Activated CD4-positive, CD25-positive, alpha-beta regulatory T cell treated with anti-CD3 and anti-CD28 coated beads, Interleukin-2, amount 50 U/mL, for 16 hours (primary cell): Measurements from ENCODE around the gene RAI1.

Experiments
- DNase-seq: peaks from one replicate; pipeline ENCODE4 v3.0.0-alpha.2; 2020; ENCODE audit warnings: low read depth, low spot score

RAI1 gene

DNA sequence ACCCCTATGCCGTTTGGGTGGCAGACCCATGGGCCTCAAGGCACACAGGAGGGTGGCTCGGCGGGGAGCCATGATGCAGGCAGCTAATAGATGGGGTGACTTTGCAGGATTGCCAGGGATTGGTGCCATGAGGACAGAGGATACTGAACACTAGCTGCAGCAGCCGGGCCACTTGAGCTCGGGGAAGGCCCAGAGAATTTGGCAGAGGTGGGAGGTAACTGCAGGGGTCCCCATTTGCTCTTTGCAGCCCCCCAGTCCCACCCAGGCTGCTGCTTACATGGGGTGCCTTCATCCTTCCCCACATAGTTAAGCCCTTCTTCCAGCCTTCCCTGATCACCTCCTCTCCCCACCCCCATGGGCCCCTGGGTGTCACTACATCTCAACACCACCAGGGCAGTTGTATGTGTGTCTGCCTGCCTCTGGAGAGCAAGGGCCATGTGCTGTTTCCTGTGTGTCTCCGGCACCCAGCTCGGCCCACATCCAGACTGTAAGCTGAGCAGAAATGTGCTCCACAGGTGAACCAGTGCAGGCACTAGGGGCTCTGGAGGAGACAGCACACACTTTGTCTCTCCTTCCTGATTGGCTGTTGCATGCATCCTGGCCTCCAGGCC lies 103.5 kb downstream of the RAI1 start:
- DNase-seq = no peak

- no peak for DNase-seq
Measured at GRCh38 chr17:17785407-17785806, 104.1 kb downstream of the RAI1 start.

- DNase-seq = no peak
Measured at GRCh38 chr17:17786998-17787397, 105.7 kb downstream of the RAI1 start.

GRCh38 chr17:17787568-17787967 lies 106.3 kb downstream of the RAI1 start:
- DNase-seq = no peak

- DNase-seq = no peak
Measured at GRCh38 chr17:17788967-17789366, 107.7 kb downstream of the RAI1 start.

GRCh38 chr17:17789410-17789809 lies 108.2 kb downstream of the RAI1 start:
- no peak for DNase-seq

DNA sequence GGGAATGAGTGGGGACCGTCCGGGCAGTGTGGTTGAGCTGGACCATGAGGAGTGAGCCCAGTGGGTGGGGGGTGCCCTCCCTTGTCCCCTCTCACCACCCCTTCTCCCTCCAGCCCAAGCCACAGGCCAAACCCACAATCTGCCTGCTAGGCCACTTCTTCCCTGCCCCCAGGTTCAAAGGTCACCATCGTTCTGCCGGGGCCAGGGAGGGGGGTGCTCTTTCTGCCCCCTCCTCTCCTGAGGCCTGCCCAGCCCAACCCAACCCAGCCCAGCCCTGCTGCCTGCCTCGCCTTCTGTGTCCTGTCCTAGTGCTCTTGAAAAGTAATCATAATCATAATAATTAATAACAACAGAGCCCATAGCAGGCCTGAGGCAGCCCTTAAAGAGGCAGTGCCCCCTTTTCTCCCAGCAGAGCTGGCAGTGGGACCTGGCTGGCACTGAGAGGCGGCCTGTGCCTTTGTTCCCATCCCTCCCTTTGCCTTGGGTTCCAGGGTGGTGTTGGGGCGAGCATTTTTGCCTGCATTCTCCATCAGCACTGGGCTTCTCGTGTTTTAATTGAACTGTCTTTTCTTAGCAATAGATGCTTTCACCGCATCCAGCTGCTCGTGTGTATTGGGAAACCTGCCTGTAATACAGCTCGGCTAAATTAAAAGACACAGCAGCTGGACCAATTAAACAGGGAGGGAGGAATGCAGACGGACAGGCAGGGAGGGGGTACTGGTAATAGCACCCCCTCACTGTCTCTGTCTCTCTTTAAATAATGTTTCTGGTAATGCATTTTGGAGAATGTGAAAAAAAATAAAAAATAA lies 108.8 kb downstream of the RAI1 start:
- no peak for DNase-seq

DNA sequence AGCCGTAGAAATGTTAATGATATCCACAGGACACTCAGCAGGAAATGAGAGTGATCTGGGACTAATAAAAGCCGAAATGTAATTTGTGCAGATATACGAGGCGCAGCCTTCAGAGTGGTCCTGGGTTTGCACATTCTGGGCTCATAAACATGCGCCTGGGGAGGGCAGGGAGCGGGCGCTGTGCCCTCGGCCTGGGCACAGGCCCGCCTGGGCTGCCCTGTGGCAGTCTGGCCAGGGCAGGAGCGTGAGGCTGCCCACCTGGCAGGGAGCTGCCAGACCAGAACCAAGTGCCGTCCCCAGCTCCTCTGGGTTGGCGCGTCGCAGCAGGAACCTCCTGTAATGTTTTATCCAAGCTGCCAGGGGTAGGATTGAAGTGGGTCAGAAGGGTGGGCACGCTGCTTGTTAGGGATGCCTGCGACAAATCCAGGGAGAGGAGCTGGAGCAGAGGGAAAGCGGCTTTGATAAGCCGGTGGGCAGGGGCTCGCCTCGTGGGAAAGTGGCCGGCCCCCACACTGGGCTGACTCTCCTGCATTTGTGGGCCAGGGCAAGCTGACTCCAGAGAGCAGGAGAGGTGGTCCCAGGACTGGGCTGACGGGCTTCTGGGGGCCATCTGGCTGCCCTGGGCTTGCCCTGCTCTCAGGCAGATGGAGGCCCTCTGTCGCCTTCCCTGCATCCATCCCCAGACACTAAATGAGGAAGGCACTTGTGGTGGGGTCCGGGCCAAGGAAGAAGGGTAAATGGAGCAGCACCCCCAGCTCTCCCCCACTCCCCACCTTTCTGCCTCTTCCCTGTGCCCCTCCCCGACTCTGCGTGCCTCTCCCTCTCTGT lies 109.6 kb downstream of the RAI1 start:
- no peak for DNase-seq

- DNase-seq = no peak
Measured at GRCh38 chr17:17792037-17792550, 110.8 kb downstream of the RAI1 start.

DNA sequence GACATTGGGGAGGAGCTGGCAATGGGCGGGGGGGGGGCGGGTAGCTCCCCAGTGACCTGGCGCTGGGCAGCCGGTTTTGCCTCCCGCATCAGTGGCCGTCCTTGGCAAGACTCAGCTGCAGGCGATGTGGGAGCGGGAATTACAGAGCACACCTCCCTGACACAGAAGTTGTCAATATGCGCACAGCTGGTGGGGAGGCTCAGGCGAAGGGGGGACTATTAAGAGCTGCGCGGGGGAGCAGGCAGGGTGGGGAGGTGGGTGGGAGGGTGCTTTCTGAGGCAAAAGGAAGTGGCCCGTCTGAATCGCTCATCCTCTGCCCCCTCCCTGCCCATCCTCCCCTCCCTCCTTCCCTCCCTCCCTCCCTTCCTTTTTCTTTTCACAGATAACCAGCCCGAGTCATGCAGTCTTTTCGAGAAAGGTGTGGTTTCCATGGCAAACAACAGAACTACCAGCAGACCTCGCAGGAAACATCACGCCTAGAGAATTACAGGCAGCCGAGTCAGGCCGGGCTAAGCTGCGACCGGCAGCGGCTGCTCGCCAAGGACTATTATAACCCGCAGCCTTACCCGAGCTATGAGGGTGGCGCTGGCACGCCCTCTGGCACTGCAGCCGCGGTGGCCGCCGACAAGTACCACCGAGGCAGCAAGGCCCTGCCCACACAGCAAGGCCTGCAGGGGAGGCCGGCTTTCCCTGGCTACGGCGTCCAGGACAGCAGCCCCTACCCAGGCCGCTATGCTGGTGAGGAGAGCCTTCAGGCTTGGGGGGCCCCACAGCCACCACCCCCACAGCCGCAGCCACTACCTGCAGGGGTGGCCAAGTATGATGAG lies 111.5 kb downstream of the RAI1 start:
- no peak for DNase-seq

DNA sequence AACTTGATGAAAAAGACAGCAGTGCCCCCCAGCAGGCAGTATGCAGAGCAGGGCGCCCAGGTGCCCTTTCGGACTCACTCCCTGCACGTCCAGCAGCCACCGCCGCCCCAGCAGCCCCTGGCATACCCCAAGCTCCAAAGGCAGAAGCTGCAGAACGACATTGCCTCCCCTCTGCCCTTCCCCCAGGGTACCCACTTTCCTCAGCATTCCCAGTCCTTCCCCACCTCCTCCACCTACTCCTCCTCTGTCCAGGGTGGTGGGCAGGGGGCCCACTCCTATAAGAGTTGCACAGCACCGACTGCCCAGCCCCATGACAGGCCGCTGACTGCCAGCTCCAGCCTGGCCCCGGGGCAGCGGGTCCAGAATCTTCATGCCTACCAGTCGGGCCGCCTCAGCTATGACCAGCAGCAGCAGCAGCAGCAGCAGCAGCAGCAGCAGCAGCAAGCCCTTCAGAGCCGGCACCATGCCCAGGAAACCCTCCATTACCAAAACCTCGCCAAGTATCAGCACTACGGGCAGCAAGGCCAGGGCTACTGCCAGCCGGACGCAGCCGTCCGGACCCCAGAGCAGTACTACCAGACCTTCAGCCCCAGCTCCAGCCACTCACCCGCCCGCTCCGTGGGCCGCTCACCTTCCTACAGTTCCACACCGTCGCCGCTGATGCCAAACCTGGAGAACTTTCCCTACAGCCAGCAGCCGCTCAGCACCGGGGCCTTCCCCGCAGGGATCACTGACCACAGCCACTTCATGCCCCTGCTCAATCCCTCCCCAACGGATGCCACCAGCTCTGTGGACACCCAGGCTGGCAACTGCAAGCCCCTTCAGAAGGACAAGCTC lies 112.3 kb downstream of the RAI1 start:
- DNase-seq = no peak

DNA sequence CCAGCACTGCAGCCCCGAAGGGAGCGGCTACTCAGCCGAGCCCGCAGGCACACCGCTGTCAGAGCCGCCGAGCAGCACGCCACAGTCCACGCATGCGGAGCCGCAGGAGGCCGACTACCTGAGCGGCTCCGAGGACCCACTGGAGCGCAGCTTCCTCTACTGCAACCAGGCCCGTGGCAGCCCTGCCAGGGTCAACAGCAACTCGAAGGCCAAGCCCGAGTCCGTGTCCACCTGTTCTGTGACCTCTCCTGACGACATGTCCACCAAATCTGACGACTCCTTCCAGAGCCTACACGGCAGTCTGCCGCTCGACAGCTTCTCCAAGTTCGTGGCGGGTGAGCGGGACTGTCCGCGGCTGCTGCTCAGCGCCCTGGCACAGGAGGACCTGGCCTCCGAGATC lies 113.1 kb downstream of the RAI1 start:
- DNase-seq = no peak

DNA sequence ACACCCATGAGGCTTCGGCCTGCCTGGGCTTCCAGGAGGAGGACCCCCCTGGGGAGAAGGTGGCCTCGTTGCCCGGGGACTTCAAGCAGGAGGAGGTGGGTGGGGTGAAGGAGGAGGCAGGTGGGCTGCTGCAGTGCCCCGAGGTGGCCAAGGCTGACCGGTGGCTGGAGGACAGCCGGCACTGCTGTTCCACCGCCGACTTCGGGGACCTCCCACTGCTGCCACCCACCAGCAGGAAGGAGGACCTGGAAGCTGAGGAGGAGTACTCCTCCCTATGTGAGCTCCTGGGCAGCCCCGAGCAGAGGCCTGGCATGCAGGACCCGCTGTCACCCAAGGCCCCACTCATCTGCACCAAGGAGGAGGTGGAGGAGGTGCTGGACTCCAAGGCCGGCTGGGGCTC lies 114.0 kb downstream of the RAI1 start:
- DNase-seq = no peak

GRCh38 chr17:17795946-17796786 lies 114.9 kb downstream of the RAI1 start:
- DNase-seq = no peak

- no peak for DNase-seq
Measured at GRCh38 chr17:17796787-17797061, 115.5 kb downstream of the RAI1 start.

DNA sequence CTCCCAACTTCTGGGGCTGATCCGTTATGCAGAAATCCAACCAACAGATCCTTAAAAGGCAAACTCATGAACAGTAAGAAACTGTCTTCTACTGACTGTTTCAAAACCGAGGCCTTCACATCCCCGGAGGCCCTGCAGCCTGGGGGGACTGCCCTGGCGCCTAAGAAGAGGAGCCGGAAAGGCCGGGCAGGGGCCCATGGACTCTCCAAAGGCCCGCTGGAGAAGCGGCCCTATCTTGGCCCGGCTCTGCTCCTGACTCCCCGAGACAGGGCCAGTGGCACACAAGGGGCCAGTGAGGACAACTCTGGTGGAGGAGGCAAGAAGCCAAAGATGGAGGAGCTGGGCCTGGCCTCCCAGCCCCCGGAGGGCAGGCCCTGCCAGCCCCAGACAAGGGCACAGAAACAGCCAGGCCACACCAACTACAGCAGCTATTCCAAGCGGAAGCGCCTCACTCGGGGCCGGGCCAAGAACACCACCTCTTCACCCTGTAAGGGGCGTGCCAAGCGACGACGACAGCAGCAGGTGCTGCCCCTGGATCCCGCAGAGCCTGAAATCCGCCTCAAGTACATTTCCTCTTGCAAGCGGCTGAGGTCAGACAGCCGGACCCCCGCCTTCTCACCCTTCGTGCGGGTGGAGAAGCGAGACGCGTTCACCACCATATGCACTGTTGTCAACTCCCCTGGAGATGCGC lies 116.0 kb downstream of the RAI1 start:
- no peak for DNase-seq

DNA sequence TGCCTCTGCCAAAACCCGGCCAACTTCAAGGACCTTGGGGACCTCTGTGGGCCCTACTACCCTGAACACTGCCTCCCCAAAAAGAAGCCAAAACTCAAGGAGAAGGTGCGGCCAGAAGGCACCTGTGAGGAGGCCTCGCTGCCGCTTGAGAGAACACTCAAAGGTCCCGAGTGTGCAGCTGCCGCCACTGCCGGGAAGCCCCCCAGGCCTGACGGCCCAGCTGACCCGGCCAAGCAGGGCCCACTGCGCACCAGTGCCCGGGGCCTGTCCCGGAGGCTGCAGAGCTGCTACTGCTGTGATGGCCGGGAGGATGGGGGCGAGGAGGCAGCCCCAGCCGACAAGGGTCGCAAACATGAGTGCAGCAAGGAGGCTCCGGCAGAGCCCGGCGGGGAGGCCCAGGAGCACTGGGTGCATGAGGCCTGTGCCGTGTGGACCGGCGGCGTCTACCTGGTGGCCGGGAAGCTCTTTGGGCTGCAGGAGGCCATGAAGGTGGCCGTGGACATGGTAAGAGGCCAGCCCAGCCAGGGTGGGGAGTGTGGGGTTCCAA lies 116.8 kb downstream of the RAI1 start:
- DNase-seq = no peak

DNA sequence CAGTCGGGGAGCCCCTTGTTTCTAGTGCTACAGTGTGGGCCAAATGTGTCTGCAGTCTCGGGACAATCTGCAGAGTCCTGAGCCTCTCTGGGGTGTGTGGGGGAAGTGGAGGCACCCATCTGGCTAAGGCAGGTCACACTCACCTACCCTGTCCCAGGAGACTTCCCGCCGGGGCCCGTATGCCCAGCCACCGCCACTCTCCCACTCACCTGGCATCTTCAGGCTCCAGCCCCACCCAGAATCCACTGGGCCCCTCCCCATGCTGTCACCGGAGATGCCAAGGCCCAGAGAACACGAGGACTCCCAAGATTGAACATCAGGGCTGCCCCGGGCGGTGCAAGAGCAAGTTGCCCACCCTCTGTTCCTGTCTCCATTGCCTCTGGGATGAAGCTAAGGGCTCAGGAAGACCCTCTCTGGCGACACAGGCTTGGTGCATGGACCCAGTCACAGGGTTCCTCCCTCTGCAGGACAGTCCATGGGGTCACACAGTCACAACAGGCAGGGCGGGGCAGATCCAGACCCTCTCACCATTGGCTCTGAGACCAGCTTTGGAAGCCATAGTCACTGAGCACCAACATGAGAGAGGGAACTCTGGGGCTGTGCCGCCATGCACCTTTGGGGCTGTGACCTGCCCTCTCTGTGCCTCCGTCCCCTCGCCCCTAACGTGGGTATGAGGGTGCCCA lies 117.5 kb downstream of the RAI1 start:
- no peak for DNase-seq
